ENCODE measurements around the gene CCNG1. TPM values are rescaled to one million over a fixed set of nuclear protein-coding genes. Genes with fewer than 3 reads are reported as not detected.

CCNG1 gene
- polyA plus RNA-seq, 1 donor from 2014 or later, result 106 TPM

DNA sequence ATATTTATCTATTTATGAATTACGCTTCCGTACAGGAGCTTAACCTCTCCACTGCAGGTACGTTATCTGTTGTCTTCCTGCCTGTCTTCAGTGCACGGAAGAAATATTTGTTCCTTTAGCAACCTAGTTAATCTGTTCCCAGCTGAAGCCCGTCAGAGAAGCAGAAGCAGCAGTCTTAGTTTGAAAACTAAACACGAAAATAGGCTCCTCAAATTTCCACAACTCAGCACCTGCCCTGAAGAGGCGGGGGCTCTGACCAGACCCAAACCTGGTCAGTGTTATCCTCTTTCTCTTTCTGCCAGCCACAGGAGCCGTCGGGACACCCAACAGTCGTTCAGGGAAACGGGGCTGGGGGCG is 22.0 kb downstream of the CCNG1 start:
- H3K4me3 ChIP-seq (ENCODE audit: low read length), result peak overlapping the region; percentile 76
- peaks cover 4% of the 10 kb centered on the region for H3K36me3 ChIP-seq (ENCODE audit: insufficient read depth, low read length)
- peak overlapping the region; percentile 87 for H3K27ac ChIP-seq (ENCODE audit: low read length)
- no peaks in the 10 kb centered on the region for H3K9me3 ChIP-seq (ENCODE audit: low read length)
- H3K4me2 ChIP-seq (ENCODE audit: low read length), result peak overlapping the region; percentile 85
- peaks cover 20% of the 10 kb centered on the region for H3K79me2 ChIP-seq (replicated peaks; ENCODE audit: insufficient read depth, low read length)
- no peak for TF ChIP-seq TAF1 (IDR thresholded peaks at IDR 0.05; ENCODE audit: low read depth)
- TF ChIP-seq, protein P1, sequence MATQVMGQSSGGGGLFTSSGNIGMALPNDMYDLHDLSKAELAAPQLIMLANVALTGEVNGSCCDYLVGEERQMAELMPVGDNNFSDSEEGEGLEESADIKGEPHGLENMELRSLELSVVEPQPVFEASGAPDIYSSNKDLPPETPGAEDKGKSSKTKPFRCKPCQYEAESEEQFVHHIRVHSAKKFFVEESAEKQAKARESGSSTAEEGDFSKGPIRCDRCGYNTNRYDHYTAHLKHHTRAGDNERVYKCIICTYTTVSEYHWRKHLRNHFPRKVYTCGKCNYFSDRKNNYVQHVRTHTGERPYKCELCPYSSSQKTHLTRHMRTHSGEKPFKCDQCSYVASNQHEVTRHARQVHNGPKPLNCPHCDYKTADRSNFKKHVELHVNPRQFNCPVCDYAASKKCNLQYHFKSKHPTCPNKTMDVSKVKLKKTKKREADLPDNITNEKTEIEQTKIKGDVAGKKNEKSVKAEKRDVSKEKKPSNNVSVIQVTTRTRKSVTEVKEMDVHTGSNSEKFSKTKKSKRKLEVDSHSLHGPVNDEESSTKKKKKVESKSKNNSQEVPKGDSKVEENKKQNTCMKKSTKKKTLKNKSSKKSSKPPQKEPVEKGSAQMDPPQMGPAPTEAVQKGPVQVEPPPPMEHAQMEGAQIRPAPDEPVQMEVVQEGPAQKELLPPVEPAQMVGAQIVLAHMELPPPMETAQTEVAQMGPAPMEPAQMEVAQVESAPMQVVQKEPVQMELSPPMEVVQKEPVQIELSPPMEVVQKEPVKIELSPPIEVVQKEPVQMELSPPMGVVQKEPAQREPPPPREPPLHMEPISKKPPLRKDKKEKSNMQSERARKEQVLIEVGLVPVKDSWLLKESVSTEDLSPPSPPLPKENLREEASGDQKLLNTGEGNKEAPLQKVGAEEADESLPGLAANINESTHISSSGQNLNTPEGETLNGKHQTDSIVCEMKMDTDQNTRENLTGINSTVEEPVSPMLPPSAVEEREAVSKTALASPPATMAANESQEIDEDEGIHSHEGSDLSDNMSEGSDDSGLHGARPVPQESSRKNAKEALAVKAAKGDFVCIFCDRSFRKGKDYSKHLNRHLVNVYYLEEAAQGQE (IDR thresholded peaks at IDR 0.05; ENCODE audit: borderline replicate concordance), result no peak
- no peak for TF ChIP-seq SMC3 (conservative IDR thresholded peaks at IDR 0.05; ENCODE audit: poor library complexity)
- TF ChIP-seq, protein P2, sequence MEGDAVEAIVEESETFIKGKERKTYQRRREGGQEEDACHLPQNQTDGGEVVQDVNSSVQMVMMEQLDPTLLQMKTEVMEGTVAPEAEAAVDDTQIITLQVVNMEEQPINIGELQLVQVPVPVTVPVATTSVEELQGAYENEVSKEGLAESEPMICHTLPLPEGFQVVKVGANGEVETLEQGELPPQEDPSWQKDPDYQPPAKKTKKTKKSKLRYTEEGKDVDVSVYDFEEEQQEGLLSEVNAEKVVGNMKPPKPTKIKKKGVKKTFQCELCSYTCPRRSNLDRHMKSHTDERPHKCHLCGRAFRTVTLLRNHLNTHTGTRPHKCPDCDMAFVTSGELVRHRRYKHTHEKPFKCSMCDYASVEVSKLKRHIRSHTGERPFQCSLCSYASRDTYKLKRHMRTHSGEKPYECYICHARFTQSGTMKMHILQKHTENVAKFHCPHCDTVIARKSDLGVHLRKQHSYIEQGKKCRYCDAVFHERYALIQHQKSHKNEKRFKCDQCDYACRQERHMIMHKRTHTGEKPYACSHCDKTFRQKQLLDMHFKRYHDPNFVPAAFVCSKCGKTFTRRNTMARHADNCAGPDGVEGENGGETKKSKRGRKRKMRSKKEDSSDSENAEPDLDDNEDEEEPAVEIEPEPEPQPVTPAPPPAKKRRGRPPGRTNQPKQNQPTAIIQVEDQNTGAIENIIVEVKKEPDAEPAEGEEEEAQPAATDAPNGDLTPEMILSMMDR (IDR thresholded peaks at IDR 0.05; ENCODE audit: poor library complexity, severe bottlenecking), result no peak
- no peak for TF ChIP-seq EP300 (conservative IDR thresholded peaks at IDR 0.05; ENCODE audit: poor library complexity, severe bottlenecking)
- no peak for TF ChIP-seq MXI1 (conservative IDR thresholded peaks at IDR 0.05; ENCODE audit: poor library complexity, severe bottlenecking)
- TF ChIP-seq EZH2 (IDR thresholded peaks at IDR 0.05; ENCODE audit: borderline replicate concordance, insufficient read depth, low read length, poor library complexity, severe bottlenecking), result no peak
- TF ChIP-seq RAD21 (conservative IDR thresholded peaks at IDR 0.05), result no peak
- no peak for TF ChIP-seq POLR2AphosphoS5 (IDR thresholded peaks at IDR 0.05)
- H4K20me1 ChIP-seq (ENCODE audit: insufficient read depth), result no peaks in the 10 kb centered on the region
- H3F3A ChIP-seq (ENCODE audit: insufficient read depth, low read length, poor library complexity, severe bottlenecking), result peaks cover 3% of the 10 kb centered on the region
- H2AFZ ChIP-seq (ENCODE audit: low read depth, low read length), result peak overlapping the region; percentile 85
- H3K27me3 ChIP-seq (ENCODE audit: insufficient read depth, low read depth, low read length), result no peaks in the 10 kb centered on the region
- H3K9me2 ChIP-seq (ENCODE audit: insufficient read depth, low read length), result no peaks in the 10 kb centered on the region
- H3K9ac ChIP-seq (ENCODE audit: low read length), result peak overlapping the region; percentile 82

- Histone ChIP-seq H3F3A (ENCODE audit: insufficient read depth, low read length, poor library complexity, severe bottlenecking) (peaks cover 3% of the 10 kb centered on the region), H3K27ac (ENCODE audit: low read length) (peak within 1 kb of the TSS; percentile 87), H3K4me2 (ENCODE audit: low read length) (peak within 1 kb of the TSS; percentile 90), H2AFZ (ENCODE audit: low read depth, low read length) (peak within 1 kb of the TSS; percentile 85), H3K27me3 (ENCODE audit: insufficient read depth, low read depth, low read length) (no peaks in the 10 kb centered on the region), H3K4me3 (ENCODE audit: low read length) (peak within 1 kb of the TSS; percentile 76), H3K36me3 (ENCODE audit: insufficient read depth, low read length) (no peaks in the 10 kb centered on the region), H3K9ac (ENCODE audit: low read length) (peak within 1 kb of the TSS; percentile 82), H3K79me2 (replicated peaks; ENCODE audit: insufficient read depth, low read length) (peaks cover 20% of the 10 kb centered on the region), H3K9me3 (ENCODE audit: low read length) (no peaks in the 10 kb centered on the region), H4K20me1 (ENCODE audit: insufficient read depth) (no peaks in the 10 kb centered on the region), H3K9me2 (ENCODE audit: insufficient read depth, low read length) (no peaks in the 10 kb centered on the region)
- TF ChIP-seq SMC3 (conservative IDR thresholded peaks at IDR 0.05; ENCODE audit: poor library complexity) (peak; percentile 62), RAD21 (conservative IDR thresholded peaks at IDR 0.05) (peak; percentile 62), POLR2AphosphoS5 (IDR thresholded peaks at IDR 0.05) (peak; percentile 97), MXI1 (conservative IDR thresholded peaks at IDR 0.05; ENCODE audit: poor library complexity, severe bottlenecking) (peak; percentile 97), EZH2 (IDR thresholded peaks at IDR 0.05; ENCODE audit: borderline replicate concordance, insufficient read depth, low read length, poor library complexity, severe bottlenecking) (no peak), EP300 (conservative IDR thresholded peaks at IDR 0.05; ENCODE audit: poor library complexity, severe bottlenecking) (peak; percentile 64), TAF1 (IDR thresholded peaks at IDR 0.05; ENCODE audit: low read depth) (peak; percentile 95)
- TF ChIP-seq, protein P2 (IDR thresholded peaks at IDR 0.05; ENCODE audit: poor library complexity, severe bottlenecking), result peak; percentile 74
- TF ChIP-seq, protein P1 (IDR thresholded peaks at IDR 0.05; ENCODE audit: borderline replicate concordance), result peak; percentile 84
Measured at GRCh38 chr5:163459819-163460561, 22.6 kb downstream of the CCNG1 start, which contains the start of gene NUDCD2. NUDCD2 (minus strand) TSS chr5:163460102; CDS start chr5:163460050, 52 bp downstream.

Data from neural cell (in vitro differentiated cells).